ENCODE results near the gene HSD17B14. TPM values are rescaled to one million over a fixed set of nuclear protein-coding genes. Genes with fewer than 3 reads are reported as not detected.
"Not testable (repeated sequence)": the region's sequence is repeated elsewhere in the genome, so short reads cannot be mapped to it uniquely, and the experiment has no call there.

HSD17B14 gene
- total and polyA plus RNA-seq, 9 of the 15 experiments (the other 6 are each of a cell fraction or from before 2014, with no cell fraction given): 0.16 TPM; not detected in 8

GRCh38 chr19:48871471-48872181 lies 35.3 kb upstream of the HSD17B14 start:
- TF ChIP-seq L3MBTL2 (IDR thresholded peaks at IDR 0.05) (peak; percentile 38; the same call in 1 of the 2 replicates), NR1H2 (CRISPR knock-in tag; IDR thresholded peaks at IDR 0.05) (0 out of 2 replicates have a peak, but pooled peaks have one; percentile 3)
- TF ChIP-seq, protein P1, sequence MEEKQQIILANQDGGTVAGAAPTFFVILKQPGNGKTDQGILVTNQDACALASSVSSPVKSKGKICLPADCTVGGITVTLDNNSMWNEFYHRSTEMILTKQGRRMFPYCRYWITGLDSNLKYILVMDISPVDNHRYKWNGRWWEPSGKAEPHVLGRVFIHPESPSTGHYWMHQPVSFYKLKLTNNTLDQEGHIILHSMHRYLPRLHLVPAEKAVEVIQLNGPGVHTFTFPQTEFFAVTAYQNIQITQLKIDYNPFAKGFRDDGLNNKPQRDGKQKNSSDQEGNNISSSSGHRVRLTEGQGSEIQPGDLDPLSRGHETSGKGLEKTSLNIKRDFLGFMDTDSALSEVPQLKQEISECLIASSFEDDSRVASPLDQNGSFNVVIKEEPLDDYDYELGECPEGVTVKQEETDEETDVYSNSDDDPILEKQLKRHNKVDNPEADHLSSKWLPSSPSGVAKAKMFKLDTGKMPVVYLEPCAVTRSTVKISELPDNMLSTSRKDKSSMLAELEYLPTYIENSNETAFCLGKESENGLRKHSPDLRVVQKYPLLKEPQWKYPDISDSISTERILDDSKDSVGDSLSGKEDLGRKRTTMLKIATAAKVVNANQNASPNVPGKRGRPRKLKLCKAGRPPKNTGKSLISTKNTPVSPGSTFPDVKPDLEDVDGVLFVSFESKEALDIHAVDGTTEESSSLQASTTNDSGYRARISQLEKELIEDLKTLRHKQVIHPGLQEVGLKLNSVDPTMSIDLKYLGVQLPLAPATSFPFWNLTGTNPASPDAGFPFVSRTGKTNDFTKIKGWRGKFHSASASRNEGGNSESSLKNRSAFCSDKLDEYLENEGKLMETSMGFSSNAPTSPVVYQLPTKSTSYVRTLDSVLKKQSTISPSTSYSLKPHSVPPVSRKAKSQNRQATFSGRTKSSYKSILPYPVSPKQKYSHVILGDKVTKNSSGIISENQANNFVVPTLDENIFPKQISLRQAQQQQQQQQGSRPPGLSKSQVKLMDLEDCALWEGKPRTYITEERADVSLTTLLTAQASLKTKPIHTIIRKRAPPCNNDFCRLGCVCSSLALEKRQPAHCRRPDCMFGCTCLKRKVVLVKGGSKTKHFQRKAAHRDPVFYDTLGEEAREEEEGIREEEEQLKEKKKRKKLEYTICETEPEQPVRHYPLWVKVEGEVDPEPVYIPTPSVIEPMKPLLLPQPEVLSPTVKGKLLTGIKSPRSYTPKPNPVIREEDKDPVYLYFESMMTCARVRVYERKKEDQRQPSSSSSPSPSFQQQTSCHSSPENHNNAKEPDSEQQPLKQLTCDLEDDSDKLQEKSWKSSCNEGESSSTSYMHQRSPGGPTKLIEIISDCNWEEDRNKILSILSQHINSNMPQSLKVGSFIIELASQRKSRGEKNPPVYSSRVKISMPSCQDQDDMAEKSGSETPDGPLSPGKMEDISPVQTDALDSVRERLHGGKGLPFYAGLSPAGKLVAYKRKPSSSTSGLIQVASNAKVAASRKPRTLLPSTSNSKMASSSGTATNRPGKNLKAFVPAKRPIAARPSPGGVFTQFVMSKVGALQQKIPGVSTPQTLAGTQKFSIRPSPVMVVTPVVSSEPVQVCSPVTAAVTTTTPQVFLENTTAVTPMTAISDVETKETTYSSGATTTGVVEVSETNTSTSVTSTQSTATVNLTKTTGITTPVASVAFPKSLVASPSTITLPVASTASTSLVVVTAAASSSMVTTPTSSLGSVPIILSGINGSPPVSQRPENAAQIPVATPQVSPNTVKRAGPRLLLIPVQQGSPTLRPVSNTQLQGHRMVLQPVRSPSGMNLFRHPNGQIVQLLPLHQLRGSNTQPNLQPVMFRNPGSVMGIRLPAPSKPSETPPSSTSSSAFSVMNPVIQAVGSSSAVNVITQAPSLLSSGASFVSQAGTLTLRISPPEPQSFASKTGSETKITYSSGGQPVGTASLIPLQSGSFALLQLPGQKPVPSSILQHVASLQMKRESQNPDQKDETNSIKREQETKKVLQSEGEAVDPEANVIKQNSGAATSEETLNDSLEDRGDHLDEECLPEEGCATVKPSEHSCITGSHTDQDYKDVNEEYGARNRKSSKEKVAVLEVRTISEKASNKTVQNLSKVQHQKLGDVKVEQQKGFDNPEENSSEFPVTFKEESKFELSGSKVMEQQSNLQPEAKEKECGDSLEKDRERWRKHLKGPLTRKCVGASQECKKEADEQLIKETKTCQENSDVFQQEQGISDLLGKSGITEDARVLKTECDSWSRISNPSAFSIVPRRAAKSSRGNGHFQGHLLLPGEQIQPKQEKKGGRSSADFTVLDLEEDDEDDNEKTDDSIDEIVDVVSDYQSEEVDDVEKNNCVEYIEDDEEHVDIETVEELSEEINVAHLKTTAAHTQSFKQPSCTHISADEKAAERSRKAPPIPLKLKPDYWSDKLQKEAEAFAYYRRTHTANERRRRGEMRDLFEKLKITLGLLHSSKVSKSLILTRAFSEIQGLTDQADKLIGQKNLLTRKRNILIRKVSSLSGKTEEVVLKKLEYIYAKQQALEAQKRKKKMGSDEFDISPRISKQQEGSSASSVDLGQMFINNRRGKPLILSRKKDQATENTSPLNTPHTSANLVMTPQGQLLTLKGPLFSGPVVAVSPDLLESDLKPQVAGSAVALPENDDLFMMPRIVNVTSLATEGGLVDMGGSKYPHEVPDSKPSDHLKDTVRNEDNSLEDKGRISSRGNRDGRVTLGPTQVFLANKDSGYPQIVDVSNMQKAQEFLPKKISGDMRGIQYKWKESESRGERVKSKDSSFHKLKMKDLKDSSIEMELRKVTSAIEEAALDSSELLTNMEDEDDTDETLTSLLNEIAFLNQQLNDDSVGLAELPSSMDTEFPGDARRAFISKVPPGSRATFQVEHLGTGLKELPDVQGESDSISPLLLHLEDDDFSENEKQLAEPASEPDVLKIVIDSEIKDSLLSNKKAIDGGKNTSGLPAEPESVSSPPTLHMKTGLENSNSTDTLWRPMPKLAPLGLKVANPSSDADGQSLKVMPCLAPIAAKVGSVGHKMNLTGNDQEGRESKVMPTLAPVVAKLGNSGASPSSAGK (IDR thresholded peaks at IDR 0.05): peak; percentile 63; the same call in 1 of the 2 replicates
- TF ChIP-seq, protein P2, sequence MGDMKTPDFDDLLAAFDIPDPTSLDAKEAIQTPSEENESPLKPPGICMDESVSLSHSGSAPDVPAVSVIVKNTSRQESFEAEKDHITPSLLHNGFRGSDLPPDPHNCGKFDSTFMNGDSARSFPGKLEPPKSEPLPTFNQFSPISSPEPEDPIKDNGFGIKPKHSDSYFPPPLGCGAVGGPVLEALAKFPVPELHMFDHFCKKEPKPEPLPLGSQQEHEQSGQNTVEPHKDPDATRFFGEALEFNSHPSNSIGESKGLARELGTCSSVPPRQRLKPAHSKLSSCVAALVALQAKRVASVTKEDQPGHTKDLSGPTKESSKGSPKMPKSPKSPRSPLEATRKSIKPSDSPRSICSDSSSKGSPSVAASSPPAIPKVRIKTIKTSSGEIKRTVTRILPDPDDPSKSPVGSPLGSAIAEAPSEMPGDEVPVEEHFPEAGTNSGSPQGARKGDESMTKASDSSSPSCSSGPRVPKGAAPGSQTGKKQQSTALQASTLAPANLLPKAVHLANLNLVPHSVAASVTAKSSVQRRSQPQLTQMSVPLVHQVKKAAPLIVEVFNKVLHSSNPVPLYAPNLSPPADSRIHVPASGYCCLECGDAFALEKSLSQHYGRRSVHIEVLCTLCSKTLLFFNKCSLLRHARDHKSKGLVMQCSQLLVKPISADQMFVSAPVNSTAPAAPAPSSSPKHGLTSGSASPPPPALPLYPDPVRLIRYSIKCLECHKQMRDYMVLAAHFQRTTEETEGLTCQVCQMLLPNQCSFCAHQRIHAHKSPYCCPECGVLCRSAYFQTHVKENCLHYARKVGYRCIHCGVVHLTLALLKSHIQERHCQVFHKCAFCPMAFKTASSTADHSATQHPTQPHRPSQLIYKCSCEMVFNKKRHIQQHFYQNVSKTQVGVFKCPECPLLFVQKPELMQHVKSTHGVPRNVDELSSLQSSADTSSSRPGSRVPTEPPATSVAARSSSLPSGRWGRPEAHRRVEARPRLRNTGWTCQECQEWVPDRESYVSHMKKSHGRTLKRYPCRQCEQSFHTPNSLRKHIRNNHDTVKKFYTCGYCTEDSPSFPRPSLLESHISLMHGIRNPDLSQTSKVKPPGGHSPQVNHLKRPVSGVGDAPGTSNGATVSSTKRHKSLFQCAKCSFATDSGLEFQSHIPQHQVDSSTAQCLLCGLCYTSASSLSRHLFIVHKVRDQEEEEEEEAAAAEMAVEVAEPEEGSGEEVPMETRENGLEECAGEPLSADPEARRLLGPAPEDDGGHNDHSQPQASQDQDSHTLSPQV (IDR thresholded peaks at IDR 0.05): 0 out of 2 replicates have a peak, but pooled peaks have one; percentile 52
- Histone ChIP-seq H3K4me2 (ENCODE audit: insufficient read depth, low read length) (peak overlapping the region; percentile 95; the same call in 1 of the 2 replicates), H4K20me1 (replicated peaks; ENCODE audit: control insufficient read depth, insufficient read depth, low read length) (peaks cover 37% of the 10 kb centered on the region), H3K27ac (ENCODE audit: extremely low read depth, low read depth, low read length) (peak overlapping the region; percentile 51; the same call in 2 of the 3 replicates), H3K36me3 (ENCODE audit: control insufficient read depth, insufficient read depth, low read length) (peaks cover 33% of the 10 kb centered on the region), H2AFZ (ENCODE audit: low read depth, low read length) (peak overlapping the region; percentile 73), H3K4me1 (replicated peaks in 1 of 2; ENCODE audit: control insufficient read depth in 2 of 2, insufficient read depth in 2 of 2, low read length in 2 of 2) (peaks cover 29 to 47% of the 10 kb centered on the region in 2 experiments), H3K9ac (ENCODE audit: insufficient read depth in 1 of 2, low read depth in 2 of 2, low read length in 2 of 2) (peak overlapping the region in 1 of 2 experiments; percentile 92; a peak in 2 of 4 replicates), H3K79me2 (ENCODE audit: control insufficient read depth, insufficient read depth, low read length) (peaks cover 45% of the 10 kb centered on the region)
- ATAC-seq; CTCF ChIA-PET (ENCODE audit: low intra/inter-chr PET ratio); BruUV-seq (replicated peaks); H3K4me3 ChIP-seq; H3K9me3 ChIP-seq (replicated peaks; ENCODE audit: control insufficient read depth, insufficient read depth, low read depth, low read length); FAIRE-seq; DNase-seq (ENCODE audit: extremely low read depth in 1 of 4, low spot score in 3 of 4); H3K27me3 ChIP-seq (ENCODE audit: control insufficient read depth in 2 of 2, insufficient read depth in 2 of 2, low read length in 2 of 2); H3K9me1 ChIP-seq (ENCODE audit: control insufficient read depth, insufficient read depth, low read length): not testable (repeated sequence)
- in situ Hi-C loops (cut with MboI): loop anchor here (10.0 kb wide), 1 partner anchor 93 kb away; the partner anchor contains the start of gene FTL
- WGBS (ENCODE audit: insufficient coverage, low coverage, missing lambda C conversion rate): 54% methylated on average over 27 of the region's 31 CpGs
- intact Hi-C loops (cut with micrococcal nuclease): loop anchor here (2.0 kb wide), 1 partner anchor 29 kb away; the partner anchor contains the start of gene NUCB1
- POLR2A ChIA-PET: interaction anchor here (0.6 to 12.2 kb wide), 32 partner anchors 7 to 658 kb away, joined by 3 to 439 read pairs (median 4); partner anchors contain the start of genes BAX, FTL, NUCB1 and TULP2

Data from K562 (cell line).